Stimulated activated CD8-positive, alpha-beta memory T cell treated with anti-CD3 and anti-CD28 coated beads, Interleukin-4, amount 100 ng/mL, for 4 hours (primary cell): ENCODE results near the gene LMTK2.
"Not testable (repeated sequence)": the region's sequence is repeated elsewhere in the genome, so short reads cannot be mapped to it uniquely, and the experiment has no call there.

Source experiments
- DNase-seq, 2 donors: peaks; one replicate each; pipeline ENCODE4 v3.0.0-alpha.2; 2020; ENCODE audit warnings: low read depth in 2 of 2, low spot score in 1 of 2

LMTK2 gene

DNA sequence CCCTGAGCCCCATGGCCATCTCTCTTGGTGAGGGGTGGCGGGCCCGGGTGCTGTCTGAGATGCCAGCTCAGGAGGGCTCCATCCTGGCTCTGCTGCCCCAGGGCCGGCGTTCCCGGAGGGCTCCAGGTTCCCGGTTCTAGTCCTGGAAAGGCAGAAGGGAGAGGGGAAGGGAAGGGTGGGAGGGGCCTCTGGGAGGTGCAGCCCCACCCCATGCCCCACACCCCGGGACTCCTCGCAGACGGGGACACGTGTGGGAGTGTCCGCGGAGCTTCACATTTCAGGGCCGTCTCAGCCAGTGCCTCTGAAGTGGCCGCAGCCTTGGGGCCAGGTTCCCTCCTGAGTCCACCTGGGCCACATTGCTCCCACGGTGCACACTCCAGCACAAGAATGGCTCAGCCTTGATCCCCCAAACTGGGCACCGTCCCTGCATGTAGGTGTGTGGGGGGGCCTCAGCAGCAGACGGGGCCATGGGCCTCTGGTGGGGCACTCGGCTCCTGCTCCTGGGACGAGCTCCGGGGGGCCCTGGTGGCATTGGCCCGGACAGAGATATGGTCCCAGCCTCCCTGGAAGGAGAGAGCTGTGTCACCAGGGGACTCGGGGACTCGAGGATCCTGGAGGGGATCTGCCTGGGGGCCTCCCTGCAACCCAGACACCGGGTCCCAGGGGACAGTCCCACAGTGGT lies 110.4 kb downstream of the LMTK2 start:
- no peak for DNase-seq

DNA sequence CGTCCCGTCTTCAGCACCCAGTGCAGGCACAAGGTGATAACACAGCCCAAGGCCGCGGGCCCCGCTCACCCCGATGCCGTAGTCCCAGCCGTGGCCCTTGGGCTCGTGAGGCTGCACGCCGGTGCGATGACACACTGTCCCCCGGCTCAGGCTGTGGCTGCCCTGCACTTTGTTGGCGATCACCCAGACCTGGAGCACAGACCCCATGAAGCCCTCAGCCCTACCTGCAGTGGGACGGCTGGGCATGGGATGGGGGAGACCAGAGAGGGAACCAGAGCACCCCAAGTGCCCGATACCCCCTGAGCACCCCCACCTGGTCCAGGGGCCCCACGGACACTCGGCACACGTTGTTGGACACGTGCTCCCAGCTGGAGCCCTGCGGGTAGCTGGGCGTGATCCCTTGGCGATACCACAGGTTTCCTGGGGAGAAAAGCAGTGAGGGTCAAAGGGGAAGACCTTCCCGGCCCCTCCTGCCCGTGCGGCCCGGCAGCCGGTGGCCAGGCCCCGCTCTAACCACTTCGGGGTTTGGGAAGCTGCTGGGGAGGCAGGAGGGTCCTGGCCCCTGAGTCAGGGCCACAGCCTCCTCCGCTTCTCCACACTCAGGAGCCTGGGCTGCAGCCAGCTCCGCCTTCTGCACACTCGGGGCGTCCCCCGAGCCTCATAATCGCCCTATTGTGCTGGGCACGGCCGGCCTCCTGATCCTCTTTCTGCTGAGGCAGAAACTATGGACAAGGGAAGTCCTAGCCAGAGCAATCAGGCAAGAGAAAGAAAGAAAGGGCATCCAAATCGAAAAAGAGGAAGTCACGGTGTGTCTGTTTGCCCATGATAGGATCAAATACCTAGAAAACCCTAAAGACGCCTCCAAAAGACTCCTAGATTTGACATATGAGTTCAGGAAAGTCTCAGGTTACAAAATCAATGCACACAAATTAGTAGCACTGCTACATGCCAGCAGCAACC lies 111.2 kb downstream of the LMTK2 start:
- no peak for DNase-seq

DNA sequence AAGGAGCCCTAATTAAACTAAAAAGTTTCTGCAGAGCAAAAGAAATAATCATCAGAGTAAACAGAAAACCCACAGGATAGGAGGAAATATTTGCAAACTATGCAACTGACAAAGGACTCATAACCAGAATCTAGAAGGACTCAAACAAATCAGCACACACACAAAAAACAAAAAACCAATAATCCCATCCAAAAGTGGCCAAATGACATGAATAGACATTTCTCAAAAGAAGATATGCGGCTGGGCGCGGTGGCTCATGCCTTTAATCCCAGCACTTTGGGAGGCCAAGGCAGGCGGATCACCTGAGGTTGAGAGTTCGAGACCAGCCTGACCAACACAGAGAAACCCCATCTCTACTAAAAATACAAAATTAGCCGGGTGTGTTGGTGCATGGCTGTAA lies 112.7 kb downstream of the LMTK2 start:
- DNase-seq, result not testable (repeated sequence)

DNA sequence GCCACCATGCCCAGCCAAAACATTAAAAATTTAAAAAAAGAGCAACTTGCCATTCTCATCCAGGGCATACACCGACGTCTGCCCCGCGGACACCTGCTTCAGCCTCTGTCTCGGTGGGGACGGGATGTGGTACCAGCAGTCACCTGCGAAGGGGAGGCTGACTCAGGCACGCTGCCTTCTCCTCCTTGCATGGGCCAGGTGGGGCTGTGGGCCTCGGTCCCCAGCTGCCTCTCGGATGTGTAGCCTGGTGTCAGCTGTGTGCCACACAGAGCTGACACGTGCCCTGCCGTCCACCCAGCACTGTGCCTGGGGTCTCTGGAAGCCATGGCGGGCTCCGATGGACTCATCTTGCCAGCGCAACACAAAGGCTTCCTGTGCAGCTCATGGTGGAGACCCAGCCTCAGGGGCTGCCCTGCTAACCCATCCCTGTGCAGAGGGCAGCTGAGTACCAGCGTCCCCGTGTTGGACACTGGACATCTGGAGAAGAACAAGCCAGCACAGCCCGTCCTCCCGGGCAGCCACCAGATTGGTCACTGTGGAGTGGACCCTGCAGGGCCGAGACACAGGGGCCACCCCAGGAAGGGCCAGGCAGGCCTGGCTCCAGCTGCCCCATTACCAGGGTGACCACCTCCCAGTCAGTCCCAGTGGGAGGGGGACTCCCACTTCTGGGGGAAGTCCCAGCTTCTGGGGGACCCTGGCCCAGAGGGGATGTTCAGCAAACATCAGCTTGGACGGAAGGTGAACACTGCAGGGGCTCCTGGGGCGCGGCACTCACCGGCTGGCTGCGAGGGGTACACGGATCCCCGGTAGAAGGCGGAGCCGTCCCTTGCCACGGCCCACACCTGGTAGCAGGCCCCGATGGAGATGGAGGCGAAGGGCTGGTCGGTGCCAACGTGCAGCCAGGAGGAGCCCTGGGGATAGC lies 115.2 kb downstream of the LMTK2 start:
- DNase-seq, result no peak

DNA sequence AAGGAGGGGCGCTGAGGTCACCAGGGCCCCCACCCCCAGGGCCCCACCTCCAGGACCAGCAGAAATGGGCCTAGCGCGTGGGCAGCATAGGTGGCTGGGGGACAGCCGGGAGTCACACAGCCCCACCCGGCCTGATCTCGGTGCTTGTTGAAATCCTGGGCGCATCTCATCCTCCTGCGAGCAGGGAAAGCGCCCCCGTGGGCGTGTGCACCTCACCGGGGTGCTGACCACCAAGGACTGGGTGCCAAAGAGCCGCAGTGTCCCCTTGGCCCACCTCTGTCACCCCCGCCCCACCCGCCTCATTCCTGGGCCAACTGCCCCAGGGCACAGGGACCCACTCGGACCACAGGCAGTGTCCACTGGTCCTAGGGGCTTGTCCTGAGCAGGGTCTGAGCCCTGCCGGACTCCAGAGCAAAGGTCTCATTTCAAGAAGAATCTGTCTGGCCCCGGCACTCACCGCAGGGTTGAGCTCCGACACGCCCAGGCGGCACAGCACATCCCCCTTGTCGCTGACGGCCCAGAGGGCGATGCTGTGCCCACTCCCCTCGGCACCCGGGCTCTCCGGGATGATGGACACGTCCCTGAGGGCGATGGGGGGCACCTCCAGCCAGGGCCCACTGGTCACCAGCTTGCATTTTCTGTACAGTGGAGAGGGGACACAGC lies 116.0 kb downstream of the LMTK2 start:
- no peak for DNase-seq

DNA sequence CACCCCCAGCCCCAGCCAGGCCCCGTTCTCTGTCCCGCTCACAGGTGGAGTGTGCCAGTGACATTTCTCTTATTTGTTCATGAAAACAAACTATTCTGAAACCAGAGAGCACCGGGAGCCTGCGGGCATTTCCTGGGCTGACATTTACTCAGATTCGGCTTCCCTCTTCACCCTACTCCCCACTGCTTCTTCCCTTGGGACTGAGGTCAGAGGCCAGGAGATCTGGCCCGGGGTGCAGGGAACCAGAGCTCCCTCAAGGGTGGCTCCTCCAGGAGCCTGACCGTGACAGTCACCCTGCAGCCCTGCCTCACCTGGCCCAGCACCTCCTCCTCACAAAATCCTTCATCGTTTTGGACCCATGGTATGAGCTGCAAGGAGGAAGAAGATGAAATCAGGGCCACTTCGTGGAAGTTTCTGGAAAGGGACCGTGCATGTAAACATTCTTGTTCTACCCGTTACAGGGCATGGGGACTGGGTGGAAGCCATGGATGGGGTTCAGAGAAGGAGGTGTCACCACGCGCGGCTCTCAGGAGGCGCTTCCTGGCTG lies 116.8 kb downstream of the LMTK2 start:
- DNase-seq, result no peak

DNA sequence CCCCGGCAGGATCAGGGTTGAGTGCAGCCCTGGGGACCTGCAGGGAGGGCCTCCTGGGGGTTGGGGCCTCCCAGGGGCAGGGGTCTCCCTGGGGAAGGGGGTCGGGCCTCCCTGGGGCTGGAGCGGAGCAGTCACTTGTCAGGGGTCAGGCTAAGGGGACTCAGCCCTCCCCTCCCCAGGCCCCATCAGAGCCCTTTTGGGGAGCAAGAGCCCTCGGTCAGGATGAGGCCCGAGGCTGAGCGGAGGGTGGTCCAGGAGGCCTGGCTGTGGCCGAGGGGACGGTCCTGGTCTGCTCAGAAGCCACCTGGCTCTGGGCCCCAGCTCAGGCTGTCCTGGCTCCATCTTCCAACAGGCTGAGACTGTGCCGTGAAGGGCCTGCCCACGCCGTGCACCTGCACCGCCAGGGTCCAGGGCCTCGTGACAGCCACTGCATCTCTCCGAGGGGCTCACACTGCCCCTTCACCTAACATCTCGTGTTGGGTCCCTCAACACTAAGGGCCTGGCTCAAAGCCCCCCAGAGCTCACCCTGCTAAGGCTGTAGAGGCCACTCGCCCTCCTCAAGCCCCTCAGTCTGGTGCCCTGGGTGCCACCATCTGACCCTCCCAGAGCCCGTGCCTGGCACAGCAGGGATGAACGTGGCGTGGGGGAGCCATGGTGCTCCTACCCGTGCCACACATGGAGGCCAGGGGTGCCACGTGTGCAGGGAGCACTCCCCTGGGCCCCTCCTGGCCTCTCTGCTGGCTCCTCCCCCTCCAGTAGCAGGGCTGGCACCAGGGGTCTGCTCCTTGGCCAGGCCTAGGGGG lies 117.4 kb downstream of the LMTK2 start:
- no peak for DNase-seq

DNA sequence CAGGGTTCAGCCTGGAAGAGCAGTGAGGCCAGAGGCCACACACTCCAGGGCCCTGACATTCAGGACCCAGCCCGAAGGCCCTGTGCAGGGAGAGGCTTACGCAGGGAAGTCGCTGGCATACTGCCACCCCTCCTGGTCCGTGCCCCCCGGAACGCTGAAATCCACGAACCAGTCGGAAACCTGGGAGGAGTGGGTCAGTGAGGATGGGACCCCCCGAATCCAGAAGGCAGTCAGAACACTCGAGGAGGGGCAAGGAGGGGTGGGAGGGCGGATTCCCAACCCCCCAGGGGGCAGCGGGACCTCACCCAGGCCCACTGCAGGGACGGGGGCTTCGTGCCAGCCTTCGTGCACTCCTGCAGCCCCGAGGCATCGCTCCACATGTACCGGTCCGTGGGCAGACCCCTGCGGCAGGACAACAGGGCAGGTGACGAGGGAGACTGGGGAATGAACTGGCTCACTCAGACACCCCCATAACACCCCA lies 118.1 kb downstream of the LMTK2 start:
- no peak for DNase-seq

DNA sequence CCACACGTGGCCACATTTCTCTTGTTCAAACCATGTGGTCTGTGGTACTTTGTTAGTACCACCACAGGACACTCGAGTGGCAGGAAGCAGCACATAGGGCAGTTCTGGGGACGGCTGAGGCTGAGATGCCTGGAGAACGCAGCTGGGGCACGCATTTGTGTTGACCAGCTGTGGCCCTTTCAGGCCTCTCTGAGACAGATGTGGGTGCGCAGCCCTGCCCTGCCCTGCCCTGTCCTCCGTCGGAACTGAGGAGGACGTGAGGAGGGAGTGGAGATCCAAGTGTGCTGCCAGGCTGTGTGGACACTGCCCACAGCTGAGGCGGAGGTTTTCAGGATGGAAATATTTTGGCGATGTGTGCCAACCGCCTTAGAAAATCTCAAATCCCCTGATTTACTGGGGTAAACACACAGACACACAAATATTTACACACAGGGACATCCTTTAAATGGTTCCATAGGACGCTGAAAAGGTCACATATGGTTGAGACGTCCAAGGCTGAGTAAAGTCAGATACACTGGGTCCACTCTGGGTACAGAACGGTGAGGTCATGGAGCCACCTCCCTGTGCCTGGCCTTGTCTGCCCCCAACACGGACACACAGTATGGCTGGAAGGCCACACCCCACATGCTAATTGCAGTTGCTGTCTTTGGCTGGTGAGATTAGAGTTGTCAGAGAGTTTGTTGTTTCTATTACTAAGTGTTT lies 119.4 kb downstream of the LMTK2 start:
- no peak for DNase-seq

DNA sequence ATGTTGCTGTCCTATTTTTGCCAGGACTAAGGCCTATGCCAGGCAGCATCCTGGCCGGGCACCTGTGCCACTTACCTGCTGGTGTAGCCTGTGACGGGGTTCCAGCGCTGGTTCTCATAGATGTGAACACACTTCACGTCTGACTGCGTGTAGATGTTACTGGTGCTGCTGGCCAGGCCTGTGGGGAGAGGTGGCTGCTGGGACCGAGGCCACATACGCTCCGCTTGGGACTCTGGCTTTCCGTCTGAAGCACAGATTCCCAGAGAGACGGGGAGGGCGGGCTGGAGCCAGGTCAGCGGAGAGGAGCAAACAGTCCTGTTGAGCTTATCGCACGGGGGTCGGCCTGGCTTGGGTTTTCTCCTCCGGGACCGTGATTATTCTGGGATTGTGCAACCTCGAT lies 121.3 kb downstream of the LMTK2 start:
- DNase-seq, result no peak

DNA sequence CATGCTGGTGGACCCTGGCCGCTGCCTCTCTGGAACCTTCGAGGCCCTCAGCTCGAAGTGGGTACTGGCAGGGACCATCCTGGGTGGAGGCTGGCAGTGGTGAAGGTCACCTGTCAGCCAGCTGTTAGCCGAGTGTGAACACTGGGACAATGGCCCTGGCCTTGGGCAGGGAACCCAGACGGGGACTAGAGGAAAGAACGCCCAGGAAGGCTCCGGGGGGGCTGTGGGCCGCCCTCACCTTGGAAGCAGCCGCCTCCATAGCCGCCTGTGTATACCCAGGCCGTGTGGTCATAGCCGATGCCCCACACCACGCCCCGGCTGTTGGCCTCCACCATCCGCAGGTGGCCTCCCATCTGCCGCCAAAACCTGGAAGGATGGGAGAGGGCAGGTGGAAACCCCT lies 122.1 kb downstream of the LMTK2 start:
- DNase-seq, result no peak

DNA sequence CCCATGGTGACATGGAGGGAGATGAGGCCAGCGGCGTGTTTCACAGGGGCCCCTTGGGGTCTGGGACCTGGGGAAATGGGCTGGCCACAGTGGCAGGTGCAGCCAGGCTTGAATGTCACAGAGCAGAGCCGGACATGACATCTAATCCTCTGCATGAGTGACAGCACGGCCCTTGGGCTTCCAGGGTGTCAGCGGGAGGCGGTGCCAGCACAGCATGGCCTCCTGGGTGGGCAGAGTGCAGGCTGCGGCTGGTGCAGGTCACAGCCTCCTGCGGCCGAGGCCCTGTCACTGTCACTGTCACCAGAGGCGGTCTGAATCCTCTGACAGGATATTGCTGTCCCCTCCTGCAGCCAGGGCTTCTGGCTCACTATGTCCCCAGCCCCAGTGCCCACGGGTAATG lies 122.8 kb downstream of the LMTK2 start:
- no peak for DNase-seq

DNA sequence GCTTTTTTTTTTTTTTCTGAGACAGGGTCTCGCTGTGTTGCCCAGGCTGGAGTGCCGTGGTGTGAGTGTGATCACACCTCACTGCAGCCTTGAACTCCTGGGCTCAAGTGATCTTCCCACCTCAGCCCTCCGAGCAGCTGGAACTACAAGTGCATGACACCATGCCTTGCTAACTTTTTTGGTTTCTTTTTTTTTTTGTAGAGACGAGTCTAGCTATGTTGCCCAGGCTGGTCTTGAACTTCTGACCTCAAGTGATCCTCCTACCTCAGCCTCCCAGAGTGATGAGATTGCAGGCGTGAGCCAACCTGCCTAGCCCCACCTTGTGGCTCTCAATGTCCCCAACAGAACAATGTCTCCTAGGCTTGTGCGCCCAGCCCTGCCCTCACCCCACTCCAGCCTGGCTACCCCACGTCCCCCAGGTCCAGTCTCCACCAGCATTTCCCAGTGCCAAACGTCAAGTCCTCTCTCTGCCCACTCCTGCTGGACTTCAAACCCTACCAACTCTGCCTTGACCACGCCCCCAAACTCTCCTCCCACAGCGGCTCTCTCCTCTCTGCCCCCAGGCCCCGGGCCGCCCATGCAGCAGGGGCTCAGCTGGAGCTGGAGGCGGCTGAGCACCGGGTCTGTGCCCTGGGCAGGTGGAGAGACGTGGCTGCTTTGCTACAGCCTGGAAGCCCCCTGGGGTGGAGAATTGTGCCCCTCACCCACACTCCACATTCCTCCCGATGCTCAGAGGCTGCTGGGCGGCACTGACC lies 123.5 kb downstream of the LMTK2 start:
- DNase-seq, result no peak

DNA sequence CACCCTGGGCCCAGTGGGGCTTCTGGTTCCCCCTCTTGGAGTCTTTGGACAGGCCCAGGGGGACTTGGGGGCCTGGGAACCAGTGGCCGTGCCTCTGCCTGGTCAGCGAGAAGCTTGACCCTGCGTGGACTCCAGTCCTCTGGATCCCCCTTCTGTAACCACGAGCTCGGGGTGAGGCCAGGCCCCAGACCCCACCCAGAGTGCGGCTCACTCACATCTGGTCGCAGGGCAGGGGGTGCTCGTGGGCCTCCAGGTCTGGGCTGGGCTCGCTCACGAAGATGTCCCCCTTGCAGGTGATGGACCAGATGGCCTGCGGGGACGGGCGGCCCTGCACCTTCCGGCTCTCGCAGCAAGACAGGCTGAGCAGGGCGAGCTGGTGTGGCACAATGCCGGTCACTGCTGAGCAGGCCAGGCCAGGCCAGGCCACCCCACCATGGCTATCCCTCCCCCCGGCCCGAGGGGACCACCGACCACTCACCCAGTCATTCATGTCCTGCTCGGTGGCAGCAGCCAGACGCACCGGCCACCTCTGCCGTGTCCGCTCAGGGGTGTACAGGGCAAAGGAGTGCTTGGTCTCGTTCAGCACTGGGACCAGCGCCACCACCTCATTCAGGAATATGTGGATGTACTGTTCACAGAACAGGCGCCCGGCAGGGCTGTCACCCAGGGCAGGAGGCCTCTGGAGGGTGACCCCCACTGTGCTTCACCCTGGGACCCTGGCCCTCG lies 124.2 kb downstream of the LMTK2 start:
- DNase-seq, result no peak

DNA sequence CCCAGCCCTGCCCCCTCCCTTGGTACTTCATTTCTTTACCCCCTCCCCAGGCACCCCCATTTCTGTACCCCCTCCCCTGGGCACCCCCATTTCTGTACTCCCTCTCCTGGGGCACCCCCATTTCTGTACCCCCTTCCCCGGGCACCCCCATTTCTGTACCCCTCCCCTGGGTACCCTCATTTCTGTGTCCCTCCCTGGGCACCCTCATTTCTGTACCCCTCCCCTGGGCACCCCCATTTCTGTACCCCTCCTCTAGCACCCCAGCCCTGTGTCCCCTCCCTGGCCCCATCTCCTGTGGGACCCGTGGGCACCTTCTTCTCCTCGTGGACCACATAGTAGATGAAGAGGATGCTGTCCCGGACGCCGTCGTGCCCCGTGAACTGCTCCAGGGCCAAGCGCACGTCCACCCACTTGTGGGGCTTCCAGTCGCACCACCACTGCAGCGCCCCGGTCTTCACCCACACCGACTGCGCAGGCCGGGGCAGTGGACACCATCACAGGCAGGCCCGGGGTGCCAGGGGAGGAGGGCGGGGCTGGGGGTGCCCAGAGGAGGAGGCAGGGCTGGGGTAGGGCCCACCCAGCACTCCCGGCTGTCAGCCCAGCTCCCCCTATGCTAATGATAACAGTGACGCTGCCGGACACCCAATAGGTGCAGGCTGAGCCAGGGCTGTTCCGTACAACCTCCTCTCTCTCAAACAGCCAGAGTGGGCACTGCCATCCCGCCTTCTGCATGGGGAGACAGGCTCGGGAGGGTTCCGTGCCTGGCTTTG lies 125.0 kb downstream of the LMTK2 start:
- DNase-seq, result no peak

DNA sequence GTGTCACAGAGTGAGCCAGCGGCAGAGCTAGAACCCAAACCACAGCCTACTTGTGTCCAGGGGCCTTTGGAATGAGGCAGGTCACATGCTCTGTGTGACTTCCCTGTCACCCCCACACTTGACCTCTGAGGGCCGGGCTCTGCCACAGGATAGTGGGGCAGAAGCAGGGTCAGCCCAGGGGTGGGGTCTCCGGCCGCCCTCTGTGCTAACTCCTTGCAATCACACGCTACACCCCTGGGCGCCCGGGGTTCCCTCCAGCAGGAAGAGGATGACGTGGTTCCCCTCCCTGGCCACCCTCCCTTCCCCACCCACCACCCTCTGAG lies 125.6 kb downstream of the LMTK2 start:
- no peak for DNase-seq

DNA sequence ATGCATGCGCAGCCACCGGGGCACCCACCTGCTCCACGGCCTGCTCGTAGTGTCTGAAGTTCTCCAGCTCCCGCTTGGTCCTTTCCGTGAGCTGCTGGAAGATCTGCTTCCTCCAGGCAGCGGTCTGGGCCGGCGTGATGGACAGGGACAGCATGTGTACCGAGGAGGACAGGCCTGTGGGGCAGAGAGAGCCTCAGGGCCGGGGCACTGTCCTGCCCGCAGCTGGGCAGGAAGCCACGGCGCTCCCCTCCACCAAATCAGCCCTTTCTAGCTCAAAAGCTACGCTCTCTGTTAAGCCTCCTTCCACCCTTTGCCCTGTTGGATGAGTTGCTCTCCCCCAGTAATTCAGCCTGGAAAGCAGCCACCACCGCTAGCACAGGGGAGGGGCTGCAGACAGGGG lies 126.1 kb downstream of the LMTK2 start:
- no peak for DNase-seq
